ENCODE measurements around the gene SCRN1.

DNA sequence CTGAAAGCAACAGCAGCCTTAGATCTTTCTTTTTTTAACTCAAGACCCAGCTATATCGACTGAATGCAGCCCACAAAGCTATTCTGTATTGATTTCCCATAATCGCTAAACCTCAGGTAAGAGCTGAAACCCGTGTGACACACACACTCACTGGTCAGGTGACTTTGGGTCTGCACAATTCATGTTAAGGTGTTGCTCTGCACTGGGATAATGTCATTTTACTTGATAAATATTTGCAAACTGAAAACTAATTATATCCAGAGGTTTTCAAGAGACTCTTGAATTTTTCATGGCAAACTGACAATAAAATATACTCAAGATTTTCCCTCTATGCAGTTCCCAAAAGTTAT is 33.1 kb downstream of the SCRN1 start:
- no peak for TF ChIP-seq YY1 (IDR thresholded peaks at IDR 0.05; ENCODE audit: insufficient read depth, insufficient read length)
- no peak for TF ChIP-seq ZNF274 (IDR thresholded peaks at IDR 0.05; ENCODE audit: low read depth, low read length)
